ENCODE data around the gene BTG2. TPM values are rescaled to one million over a fixed set of nuclear protein-coding genes. Genes with fewer than 3 reads are reported as not detected.

The BTG2 gene
- total RNA-seq, 1 donor from 2014 or later: 110 TPM

DNA sequence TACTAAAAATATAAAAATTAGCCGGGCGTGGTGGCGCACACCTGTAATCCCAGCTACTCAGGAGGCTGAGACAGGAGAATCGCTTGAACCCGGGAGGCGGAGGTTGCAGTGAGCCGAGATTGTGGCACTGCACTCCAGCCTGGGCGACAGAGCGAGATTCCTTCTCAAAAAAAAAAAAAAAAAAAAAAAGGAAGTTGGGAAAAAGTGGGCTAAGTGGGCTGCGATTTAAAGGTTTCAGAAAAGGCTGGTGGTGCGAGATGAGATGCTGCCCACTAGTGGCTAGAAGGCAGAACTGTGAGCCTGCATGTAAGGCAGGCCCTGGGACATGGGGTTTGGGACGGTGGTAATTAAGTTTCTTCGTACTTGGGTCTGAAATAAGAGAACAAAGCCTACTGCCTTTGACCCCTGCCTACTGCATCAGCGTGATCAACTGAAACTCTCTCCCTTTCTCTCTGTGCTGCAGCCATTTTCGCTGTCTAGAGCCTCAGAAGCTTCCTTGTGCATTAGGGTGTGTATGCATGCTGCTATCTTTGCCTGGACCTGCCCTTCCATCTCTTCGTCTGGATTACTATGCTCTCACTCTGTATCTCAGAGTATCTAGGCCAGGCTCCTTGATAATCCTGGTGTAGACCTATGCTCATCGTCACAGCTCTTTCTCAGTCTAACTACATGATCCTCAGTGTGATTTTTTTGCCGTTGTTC lies 33.2 kb downstream of the BTG2 start:
- H3K4me1 Mint-ChIP-seq (ENCODE audit: low read depth): peaks cover 30% of the 10 kb centered on the region
- no peak overlapping the region for H3K27ac Mint-ChIP-seq
- peaks cover 11% of the 10 kb centered on the region for H3K27me3 Mint-ChIP-seq
- H3K36me3 Mint-ChIP-seq (ENCODE audit: insufficient read depth): no peaks in the 10 kb centered on the region
- TF ChIP-seq, protein P1, sequence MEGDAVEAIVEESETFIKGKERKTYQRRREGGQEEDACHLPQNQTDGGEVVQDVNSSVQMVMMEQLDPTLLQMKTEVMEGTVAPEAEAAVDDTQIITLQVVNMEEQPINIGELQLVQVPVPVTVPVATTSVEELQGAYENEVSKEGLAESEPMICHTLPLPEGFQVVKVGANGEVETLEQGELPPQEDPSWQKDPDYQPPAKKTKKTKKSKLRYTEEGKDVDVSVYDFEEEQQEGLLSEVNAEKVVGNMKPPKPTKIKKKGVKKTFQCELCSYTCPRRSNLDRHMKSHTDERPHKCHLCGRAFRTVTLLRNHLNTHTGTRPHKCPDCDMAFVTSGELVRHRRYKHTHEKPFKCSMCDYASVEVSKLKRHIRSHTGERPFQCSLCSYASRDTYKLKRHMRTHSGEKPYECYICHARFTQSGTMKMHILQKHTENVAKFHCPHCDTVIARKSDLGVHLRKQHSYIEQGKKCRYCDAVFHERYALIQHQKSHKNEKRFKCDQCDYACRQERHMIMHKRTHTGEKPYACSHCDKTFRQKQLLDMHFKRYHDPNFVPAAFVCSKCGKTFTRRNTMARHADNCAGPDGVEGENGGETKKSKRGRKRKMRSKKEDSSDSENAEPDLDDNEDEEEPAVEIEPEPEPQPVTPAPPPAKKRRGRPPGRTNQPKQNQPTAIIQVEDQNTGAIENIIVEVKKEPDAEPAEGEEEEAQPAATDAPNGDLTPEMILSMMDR (IDR thresholded peaks at IDR 0.05; ENCODE audit: unreplicated experiment): peak; percentile 86
- DNase-seq (ENCODE audit: low spot score, unreplicated experiment): peak; percentile 30
- H3K4me3 Mint-ChIP-seq (ENCODE audit: low read depth): no peak overlapping the region
- no peaks in the 10 kb centered on the region for H3K9me3 Mint-ChIP-seq (ENCODE audit: low read depth)

DNA sequence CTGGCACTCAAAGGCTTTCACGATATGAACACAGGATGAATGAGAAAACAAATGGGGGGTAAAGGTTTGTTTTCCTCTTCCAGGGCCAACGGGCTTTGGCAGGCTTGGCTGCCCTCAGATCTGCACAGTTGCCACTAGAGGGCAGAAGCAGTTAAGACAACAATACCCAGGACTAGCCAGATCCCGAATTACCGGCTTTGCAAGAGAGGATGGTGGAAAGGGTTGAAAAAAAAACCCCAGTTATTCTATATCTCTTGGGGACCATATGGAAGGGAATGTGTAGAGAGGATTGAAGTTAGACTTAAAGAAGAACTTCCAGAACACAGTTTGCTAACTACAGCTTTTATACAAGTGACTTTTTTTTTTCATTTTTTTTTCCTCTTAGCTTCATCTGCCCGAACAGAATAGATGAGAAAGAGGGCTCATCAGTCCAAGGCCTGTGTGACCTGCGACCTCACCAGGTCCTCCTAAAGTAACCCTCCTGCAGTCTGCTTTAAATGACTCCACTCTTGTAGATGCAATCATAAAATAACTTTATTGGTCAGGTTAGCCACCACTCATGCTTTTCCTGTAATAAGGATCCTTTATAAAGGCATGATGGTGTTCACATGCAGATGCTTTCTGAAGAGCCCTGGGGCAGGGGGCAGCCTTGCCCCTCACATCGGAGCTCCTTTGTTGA lies 34.9 kb downstream of the BTG2 start:
- TF ChIP-seq, protein P1 (IDR thresholded peaks at IDR 0.05; ENCODE audit: unreplicated experiment): peak; percentile 93
- H3K4me1 Mint-ChIP-seq (ENCODE audit: low read depth): peaks cover 30% of the 10 kb centered on the region
- no peak overlapping the region for H3K4me3 Mint-ChIP-seq (ENCODE audit: low read depth)
- peak; percentile 60 for DNase-seq (ENCODE audit: low spot score, unreplicated experiment)
- no peaks in the 10 kb centered on the region for H3K9me3 Mint-ChIP-seq (ENCODE audit: low read depth)
- peaks cover 20% of the 10 kb centered on the region for H3K27me3 Mint-ChIP-seq
- H3K27ac Mint-ChIP-seq: no peak overlapping the region
- no peaks in the 10 kb centered on the region for H3K36me3 Mint-ChIP-seq (ENCODE audit: insufficient read depth)

DNA sequence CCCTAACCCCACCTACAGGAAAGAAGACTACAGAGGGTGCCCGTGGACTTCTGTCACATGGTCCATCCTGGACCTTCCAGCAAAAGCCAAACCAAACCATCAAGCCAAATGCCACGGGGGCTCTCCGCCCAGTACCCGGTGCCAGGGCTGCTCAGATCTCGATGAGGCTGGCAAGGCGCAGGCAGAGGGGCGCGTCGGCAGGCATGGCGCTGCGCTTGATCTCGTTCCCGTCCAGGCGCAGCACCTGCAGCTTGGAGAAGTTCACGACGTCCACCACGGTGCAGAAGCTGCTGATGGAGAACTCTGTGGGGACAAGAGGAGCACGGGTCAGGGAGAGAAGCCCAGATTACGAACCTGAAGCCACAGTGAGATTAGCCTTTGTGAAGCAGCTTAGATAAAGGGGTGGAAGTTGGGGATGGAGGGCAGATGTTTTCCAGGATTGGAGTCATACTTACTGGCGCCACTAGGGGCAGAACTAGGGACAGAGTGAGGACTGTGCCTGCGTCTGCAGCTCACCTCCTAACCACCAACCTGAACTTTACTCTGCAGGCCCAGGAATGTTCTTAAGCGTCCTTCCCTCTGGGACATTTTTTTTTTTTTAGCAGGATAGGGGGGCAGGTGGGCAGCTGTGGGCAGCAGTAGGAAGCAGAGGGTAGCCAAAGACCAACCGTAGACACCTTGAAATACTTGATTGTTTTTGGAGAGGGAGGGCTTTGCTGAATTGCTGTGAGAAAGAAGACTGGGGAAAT lies 37.0 kb downstream of the BTG2 start:
- peak; percentile 49 for DNase-seq (ENCODE audit: low spot score, unreplicated experiment)
- no peak overlapping the region for H3K4me3 Mint-ChIP-seq (ENCODE audit: low read depth)
- TF ChIP-seq, protein P1 (IDR thresholded peaks at IDR 0.05; ENCODE audit: unreplicated experiment): peak; percentile 75
- H3K4me1 Mint-ChIP-seq (ENCODE audit: low read depth): peaks cover 15% of the 10 kb centered on the region
- no peaks in the 10 kb centered on the region for H3K9me3 Mint-ChIP-seq (ENCODE audit: low read depth)
- H3K27me3 Mint-ChIP-seq: peaks cover 30% of the 10 kb centered on the region
- H3K27ac Mint-ChIP-seq: no peak overlapping the region
- no peaks in the 10 kb centered on the region for H3K36me3 Mint-ChIP-seq (ENCODE audit: insufficient read depth)

DNA sequence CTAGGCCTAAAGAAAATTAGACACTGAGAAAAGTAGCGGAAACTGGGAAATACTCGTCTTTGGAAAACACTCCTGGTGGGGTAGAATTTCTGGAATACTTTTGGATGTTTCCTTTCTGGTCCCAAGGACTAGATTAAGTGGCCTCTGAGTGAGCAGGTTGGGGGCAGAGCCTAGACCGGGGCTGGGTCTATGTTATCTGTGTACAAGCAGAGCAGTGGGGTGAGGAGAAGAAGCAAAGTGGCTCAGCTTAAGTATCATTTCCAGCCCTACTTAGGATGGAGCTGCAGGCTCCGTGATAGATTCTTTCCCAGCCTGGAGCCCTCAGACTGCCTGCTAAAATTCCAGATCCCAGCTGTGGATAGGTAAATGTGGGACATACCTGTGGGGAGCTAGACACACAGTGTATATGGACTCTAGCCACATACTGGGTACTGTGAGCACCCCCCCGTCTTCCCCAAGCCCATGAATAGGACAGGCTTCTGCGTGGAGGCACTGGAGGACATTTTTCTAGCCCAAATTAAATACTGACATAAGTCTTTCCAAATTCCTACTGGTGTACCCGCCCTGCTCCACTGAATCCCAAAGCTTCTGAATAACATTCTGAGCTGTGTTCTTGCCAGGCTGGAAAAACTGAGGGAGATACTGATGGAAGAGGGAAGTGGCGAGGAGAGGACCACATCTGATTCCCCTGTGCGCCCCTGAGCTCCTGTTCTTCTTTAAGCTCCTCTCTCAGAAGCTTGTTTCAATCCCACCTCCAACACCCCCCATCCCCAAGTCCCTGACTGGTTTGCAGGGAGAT lies 38.8 kb downstream of the BTG2 start:
- Mint-ChIP-seq H3K9me3 (ENCODE audit: low read depth) (no peaks in the 10 kb centered on the region), H3K27me3 (peaks cover 36% of the 10 kb centered on the region), H3K4me3 (ENCODE audit: low read depth) (no peak overlapping the region), H3K4me1 (ENCODE audit: low read depth) (peaks cover 11% of the 10 kb centered on the region), H3K27ac (no peak overlapping the region), H3K36me3 (ENCODE audit: insufficient read depth) (no peaks in the 10 kb centered on the region)
- TF ChIP-seq, protein P1 (IDR thresholded peaks at IDR 0.05; ENCODE audit: unreplicated experiment): no peak
- no peak for DNase-seq (ENCODE audit: low spot score, unreplicated experiment)

Measured in progenitor cell of endocrine pancreas (in vitro differentiated cells).